VCaP (cell line): ENCODE data around the gene ARFGAP3.

Experiments used
- H3K27ac ChIP-seq: fragments of 450-650 bp; 2 replicates; pipeline ENCODE4 v1.5.1; 2017
- TF ChIP-seq, protein P1 (sequence below): fragments of 450-650 bp; conservative IDR thresholded peaks from 2 replicates; pipeline ENCODE4 v1.5.1; 2017; ENCODE audit warnings: mild to moderate bottlenecking, moderate library complexity

Gene ARFGAP3

DNA sequence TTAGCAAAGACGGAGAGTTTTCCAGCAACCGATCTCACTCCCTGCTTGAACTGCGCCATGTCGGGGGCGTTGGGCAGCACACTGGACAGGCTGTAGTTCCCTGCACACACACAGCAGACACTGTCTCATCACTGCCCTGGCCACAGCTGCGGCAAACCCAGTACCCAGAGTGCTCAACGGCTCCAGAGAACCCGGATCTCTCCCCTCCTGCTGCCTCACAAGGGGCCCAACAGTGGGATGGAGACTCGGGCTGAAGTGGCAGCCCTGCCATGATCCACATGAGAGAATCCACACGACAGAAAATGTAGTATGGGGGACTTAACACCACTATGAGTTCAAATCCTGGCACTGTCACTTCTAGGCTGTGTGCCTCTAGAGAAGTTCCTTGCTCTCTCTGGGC is 58.0 kb downstream of the ARFGAP3 start:
- TF ChIP-seq, protein P1, sequence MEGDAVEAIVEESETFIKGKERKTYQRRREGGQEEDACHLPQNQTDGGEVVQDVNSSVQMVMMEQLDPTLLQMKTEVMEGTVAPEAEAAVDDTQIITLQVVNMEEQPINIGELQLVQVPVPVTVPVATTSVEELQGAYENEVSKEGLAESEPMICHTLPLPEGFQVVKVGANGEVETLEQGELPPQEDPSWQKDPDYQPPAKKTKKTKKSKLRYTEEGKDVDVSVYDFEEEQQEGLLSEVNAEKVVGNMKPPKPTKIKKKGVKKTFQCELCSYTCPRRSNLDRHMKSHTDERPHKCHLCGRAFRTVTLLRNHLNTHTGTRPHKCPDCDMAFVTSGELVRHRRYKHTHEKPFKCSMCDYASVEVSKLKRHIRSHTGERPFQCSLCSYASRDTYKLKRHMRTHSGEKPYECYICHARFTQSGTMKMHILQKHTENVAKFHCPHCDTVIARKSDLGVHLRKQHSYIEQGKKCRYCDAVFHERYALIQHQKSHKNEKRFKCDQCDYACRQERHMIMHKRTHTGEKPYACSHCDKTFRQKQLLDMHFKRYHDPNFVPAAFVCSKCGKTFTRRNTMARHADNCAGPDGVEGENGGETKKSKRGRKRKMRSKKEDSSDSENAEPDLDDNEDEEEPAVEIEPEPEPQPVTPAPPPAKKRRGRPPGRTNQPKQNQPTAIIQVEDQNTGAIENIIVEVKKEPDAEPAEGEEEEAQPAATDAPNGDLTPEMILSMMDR: no peak
- H3K27ac ChIP-seq: peak overlapping the region; percentile 100; the same call in 1 of the 2 replicates

DNA sequence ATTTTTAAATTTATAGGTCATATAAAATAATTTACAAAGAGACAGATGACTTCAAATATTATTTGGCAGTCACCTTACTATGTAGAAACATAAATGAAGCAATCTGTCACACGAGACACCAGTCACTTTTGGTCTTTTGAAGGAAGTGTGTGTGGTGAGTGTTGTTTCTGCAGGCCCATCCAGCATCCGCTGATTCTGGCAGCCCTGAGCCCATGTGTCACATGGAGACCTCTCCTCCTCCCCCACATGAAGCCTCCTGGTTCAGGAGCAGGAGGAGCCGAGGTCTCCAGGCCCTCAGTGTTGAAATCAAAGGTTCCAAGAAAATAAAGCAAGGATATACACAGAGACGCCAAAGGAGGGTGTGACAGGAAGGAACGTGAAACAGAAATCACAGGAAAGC is 60.1 kb downstream of the ARFGAP3 start:
- TF ChIP-seq, protein P1: no peak
- H3K27ac ChIP-seq: peak overlapping the region; percentile 57

DNA sequence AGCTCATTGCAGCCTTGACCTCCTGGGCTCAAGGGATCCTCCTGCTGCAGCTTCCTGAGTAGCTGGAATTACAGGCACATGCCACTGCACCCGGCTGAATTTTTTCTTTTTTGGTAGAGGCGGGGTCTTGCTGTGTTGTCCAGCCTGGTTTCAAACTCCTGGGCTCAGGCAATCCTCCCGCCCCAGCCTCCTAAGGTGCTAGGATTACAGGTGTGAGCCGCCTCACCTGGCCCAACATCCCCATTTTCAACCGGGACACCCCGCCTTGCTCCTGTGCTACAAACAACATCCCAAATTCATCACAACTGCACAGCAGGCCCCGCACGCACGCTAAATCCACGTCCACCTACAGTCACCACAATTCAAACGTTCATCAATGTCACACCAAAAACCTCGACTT is 61.0 kb downstream of the ARFGAP3 start:
- TF ChIP-seq, protein P1: no peak
- H3K27ac ChIP-seq: peak overlapping the region; percentile 57

DNA sequence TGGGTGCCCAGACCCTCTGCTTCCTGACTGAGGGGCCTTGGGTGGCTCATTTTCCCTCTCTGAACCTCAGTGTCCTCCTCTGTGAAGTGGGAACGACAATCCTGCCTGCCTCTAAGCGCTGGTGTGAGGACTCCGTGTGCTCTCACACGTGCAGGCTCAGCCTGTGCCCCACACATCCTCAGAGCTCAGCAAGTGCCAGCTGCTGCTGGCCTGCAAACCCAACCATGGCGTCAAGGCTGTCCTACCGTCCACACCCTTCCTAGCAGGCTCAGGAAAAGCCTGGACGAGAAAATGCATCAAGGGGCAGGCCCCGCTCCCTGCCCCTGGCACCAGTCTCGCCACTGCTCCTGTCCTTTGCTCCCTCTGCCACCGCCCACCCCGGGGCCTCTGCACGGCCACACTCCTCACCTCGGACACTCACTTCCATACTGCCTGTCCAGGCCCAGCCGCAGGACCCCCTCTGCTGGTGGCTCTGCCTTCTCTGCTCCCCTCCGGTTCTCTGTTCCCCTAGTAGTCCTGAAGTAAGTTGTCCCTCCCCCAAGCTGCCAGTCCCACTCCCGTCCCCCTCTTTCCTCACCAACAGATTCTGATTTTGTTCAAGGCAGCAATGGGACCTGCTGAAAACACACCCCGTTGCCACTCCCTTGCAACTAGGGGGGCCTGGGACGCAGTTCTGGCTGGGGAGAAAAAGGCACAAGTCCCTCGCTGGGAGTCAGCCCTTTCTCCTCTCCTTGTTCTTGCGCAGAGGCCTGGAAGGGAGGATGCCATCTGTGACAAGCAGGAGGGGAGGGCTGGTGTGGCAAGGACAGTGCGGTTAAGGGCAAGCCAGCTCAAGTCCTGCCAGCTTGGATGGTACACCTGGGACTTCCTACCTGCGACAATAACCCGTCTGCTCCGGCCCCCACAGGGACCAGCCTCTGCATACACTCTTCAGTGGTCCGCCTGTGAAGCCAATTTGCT is 62.2 kb downstream of the ARFGAP3 start:
- no peak overlapping the region for H3K27ac ChIP-seq
- TF ChIP-seq, protein P1: no peak

DNA sequence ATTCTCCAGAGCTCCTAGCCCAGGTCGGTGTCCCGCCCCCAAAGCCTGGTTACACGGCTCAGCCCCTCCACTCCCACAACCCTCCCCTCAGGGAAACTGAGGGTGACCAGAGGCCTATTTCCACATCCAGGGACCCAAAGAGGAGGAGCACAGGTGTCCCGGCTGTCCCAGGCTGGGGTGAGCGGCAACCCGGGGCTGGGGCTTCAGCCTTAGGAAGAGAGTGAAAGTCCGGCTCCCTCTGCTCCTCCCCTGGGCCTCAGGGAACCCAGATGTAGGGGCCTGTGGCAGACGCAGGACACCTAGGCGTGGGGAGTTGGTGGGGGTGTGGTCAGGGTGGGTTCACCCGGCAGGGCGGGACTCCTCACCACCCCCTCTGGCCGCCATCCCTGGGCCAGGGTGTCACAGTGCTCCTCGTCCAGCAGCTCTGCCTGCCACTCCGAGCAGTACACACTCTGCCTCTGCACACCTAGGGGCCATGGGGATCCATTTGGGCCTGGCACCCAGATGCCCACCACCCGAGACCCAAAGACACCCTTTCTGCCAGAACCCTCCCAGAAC is 63.1 kb downstream of the ARFGAP3 start:
- no peak overlapping the region for H3K27ac ChIP-seq
- TF ChIP-seq, protein P1: no peak

DNA sequence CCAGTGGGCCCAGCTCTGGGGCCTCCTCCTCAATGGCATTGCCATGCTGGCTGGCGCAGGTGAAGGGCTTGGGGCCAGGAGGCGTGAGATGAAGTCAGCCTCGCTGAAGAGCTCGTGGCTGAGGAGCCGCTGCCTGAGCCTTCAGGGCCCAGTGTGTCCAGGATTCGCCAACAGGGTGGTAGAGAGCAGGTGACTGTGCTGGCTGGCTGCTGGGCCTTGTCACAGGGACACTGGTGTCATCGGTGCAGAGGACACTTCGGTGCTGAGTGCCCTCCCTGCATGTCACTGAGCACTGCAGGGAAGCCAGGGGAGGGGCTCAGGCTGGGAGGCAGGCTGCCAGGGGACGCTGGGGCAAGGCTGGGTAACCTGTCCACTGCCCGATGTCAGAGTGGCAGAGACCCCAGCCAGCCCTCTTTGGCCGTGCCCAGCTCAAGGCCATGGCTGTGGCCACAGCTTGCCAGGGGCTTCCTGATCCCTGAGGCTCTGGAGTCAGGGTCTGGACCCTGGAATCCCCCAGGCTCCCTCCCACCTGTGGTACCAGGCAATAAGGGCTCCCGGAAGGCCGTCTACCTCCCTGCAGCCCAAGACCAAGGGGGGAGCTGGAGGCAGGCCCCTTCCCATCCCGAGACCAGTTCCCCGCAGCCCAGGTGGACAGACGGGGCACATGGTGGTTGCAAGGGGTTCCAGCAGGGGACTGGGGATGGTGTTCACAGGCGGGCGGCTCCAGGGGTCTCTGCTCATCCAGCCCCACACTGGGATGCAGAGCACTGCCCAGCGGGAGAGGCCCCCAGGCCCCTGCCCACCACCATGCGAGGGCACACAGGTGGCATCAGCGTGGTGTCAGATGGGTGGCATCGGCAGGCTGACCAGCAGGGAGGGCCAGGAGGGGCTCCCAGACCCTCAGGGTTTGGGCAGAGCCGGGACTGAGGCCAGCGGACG is 63.9 kb downstream of the ARFGAP3 start:
- TF ChIP-seq, protein P1: no peak

DNA sequence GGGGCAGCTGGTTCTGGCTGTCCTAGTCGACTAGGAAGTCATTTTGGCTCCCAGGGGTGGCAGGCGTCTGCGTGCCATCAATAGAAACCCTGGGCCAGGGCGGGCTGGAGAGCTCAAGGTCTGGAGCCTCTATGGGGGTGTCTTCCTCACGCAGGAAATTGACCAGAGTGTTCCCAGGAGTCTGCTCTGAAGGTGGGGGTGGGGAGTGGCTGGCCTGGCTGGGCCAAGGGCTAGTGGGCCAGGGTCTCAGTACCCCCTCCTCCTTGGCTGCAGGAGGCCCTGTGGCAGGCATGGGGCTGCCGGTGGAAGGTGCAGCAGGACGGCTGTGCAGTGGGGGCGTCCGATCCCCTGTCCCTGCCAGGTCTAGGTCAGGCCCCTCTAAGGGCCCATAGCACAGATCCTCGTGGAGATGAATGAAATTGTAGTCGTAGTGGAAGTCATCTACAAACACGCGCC is 64.6 kb downstream of the ARFGAP3 start:
- TF ChIP-seq, protein P1: no peak
- no peak overlapping the region for H3K27ac ChIP-seq

More for the DNA sequence above, 63.9 kb downstream of the ARFGAP3 start:
- no peak overlapping the region for H3K27ac ChIP-seq
